ENCODE data around the gene GNPTAB. TPM values are rescaled to one million over a fixed set of nuclear protein-coding genes. Genes with fewer than 3 reads are reported as not detected.
"Not testable (repeated sequence)": the region's sequence is repeated elsewhere in the genome, so short reads cannot be mapped to it uniquely, and the experiment has no call there.

Gene GNPTAB
- total RNA-seq (2014; rRNA removed; shearing (Covaris generic)): 13.7 and 22.3 TPM in 2 replicates

- peak; percentile 85 for DNase-seq (ENCODE audit: low read depth)
Observed at GRCh38 chr12:101830367-101831325, at the start of gene GNPTAB. TSS of gene GNPTAB (minus strand) at chr12:101830959. CDS start at chr12:101830675, 284 bp downstream.

GRCh38 chr12:101878243-101878821 is 47.6 kb upstream of the GNPTAB start:
- no peak for DNase-seq (ENCODE audit: low read depth)

DNA sequence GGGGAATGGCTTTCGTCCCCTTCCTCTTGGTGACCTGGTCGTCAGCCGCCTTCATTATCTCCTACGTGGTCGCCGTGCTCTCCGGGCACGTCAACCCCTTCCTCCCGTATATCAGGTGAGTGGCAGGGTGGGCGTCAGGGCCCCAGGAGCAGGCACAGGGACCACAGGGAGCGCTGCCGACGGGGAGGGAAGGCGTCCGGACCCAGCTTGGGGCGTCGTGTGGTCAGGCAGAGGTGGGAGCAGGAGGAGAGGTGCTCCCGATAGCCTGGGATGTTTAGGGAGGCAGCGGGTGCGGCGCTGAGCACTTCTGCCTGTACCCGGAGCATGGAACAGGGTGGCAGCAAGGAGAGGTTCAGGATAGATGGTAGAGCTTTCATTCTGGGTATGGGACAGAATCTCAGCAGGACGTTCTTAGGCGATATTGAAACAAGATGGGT is 47.1 kb upstream of the GNPTAB start:
- peak; percentile 49 for DNase-seq (ENCODE audit: low read depth)

- peak; percentile 84 for DNase-seq (ENCODE audit: low read depth)
Observed at GRCh38 chr12:101876861-101877805, 46.4 kb upstream of the GNPTAB start, which contains the start of gene DRAM1. TSS of gene DRAM1 (plus strand) at chr12:101877580. CDS start at chr12:101877790, 210 bp downstream.

GRCh38 chr12:101876322-101876860 is 45.6 kb upstream of the GNPTAB start:
- DNase-seq (ENCODE audit: low read depth): peak; percentile 40

DNA sequence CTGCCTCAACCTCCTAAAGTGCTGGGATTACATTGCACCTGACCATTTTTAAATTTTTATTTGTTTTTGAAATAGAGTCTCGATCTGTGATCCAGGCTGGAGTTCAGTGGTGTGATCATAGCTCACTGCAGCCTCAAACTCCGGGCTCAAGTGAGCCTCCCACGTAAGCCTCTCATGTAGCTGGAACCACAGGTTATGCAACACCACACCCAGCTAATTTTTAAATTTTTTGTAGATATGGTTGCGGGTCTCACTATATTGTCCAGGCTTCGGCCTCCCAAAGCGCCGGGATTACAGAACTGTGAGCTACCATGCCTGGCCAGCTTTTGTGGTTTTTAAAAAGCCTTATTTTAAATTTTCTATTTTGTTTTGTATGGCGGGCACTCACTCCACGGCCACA is 44.4 kb upstream of the GNPTAB start:
- no peak for DNase-seq (ENCODE audit: low read depth)

GRCh38 chr12:101870925-101871324 is 40.2 kb upstream of the GNPTAB start:
- DNase-seq (ENCODE audit: low read depth): no peak

DNA sequence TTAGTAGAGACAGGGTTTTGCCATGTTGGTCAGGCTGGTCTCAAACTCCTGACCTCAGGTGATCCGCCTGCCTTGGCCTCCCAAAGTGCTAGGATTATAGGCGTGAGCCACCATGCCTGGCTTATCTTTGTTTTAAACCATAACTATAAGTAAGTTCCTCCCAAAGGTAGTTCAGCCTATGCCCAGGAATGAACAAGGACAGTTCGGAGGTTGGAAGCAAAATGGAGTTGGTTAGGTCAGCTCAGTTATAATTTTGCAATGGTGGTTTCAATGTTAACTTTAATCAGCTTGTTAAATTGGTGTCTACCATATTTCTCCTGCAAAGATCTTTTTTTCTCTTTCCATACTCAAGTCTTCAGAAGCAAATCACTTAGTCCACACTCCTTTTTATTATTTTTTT is 36.9 kb upstream of the GNPTAB start:
- DNase-seq (ENCODE audit: low read depth): not testable (repeated sequence)

GRCh38 chr12:101866615-101867373 is 36.0 kb upstream of the GNPTAB start:
- DNase-seq (ENCODE audit: low read depth): no peak

GRCh38 chr12:101863981-101864380 is 33.2 kb upstream of the GNPTAB start:
- no peak for DNase-seq (ENCODE audit: low read depth)

GRCh38 chr12:101862245-101862644 is 31.5 kb upstream of the GNPTAB start:
- no peak for DNase-seq (ENCODE audit: low read depth)

- not testable (repeated sequence) for DNase-seq (ENCODE audit: low read depth)
Observed at GRCh38 chr12:101861688-101862087, 30.9 kb upstream of the GNPTAB start.

DNA sequence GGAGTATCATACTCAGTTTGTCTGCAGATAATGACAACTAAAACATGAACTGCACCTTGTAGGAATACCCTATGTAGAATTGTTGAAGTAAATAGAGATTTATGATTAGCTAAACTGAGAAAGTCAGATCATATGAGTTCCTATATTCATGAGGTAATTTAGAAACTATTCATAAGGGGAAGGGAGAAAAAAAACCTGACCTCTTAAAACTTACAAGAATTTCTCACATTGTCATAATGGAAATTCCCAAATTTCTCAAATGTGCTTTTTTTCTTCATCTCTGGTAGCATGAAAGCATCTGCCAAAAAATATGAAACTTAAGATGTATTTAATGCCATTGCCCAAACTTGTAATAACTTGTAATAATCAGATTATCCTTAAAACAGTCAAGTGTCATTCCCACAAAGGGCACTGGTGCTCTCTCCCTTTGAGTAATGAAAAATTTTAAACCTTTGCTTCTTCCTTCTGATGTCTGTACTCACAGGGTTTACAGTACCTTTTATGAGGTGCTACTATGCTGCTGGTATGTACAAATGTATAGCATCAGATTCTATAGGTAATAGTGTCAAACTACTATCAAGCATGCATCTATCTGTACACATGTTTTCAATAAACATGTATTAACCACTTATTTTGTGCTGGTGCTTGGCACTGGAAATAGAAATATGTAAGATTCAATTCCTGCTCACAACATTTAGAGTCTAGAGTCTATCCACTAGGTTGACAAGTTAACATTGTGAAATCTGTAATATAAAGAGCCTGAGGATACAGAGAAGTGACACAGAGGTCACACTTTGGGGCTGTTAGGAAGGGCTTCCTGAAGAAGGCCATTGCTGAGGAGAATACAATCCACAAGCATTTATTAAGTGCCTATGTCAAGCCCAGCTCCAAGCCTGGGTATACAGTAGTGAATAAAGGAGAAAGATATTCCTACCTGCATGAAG is 29.2 kb upstream of the GNPTAB start:
- DNase-seq (ENCODE audit: low read depth): no peak

- DNase-seq (ENCODE audit: low read depth): no peak
Observed at GRCh38 chr12:101858361-101858760, 27.6 kb upstream of the GNPTAB start.

DNA sequence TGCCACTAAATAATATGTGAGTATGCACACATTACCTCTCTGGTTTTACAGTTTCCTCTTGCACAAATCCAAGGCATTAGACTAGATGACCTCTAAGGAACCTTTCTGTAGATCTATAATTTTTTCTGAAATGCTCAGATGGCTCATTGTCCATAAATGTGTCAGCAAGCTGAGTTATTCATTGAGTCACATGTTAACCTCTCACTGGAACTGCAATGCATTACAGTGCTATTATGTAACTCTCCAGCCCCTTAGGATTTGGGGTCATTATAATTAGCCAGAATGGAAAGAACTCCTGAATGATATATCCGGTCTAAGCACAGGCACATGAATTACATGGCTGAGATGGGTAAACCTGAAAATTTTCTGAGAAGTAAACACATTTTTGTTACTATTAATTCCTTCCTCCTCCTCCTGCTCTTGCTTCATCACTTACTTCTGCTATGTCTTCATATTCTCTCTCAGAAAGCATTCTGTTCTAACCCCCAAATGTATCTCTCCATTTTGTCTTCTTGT is 26.3 kb upstream of the GNPTAB start:
- peak; percentile 82 for DNase-seq (ENCODE audit: low read depth)

GRCh38 chr12:101856614-101857013 is 25.9 kb upstream of the GNPTAB start:
- DNase-seq (ENCODE audit: low read depth): not testable (repeated sequence)

- no peak for DNase-seq (ENCODE audit: low read depth)
Observed at GRCh38 chr12:101855976-101856375, 25.2 kb upstream of the GNPTAB start.

DNA sequence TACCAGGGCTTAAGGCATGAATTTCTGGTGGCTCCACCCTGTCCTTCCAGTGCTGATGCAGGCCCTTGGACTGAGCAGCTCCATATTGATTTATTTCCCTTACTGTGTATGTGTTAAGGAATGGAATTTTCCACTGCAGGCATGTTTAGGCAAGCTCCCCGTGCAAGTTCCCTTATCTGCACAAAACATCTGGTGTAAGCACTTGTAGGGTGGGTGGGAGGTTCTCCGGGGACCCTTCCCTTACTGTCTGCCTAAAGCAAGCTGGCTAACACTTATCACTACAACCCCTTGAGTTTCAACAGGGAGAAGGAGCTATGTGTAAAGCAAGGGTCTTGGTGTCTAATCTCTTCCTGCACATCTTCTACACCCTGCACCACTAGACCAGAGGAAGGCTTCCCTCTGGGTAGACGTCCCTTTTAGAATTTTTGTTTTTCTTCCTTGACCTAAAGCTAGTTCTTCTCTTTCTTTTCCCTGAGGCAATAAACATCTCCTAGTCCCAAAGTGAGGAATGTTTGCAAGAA is 24.7 kb upstream of the GNPTAB start:
- no peak for DNase-seq (ENCODE audit: low read depth)

DNA sequence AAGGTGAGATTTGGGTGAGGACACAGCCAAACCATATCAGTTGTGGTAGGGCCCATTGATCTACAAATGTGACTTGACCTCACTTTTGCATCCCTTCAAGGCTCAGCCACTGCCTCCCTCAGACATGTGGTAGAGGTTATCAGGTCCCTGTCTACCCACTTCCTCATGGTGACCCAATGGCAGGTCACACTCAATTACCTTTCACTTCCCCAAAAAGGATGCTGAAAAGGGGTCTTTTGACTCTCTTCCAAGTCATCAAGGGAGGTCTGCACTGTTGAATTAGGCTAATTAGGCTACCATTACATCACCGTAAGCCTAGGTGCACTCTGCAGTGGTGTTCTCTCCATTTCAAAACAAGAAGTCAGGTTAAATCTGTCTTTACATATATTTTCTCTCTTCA is 24.0 kb upstream of the GNPTAB start:
- no peak for DNase-seq (ENCODE audit: low read depth)

Measured in M059J (cell line).